WERI-Rb-1 (cell line): Measurements from ENCODE around the gene MYH14.

Experiments used
- DNase-seq: peaks from one replicate; pipeline ENCODE4 v3.0.0-alpha.2; 2020
- H3K27ac ChIP-seq: fragments of 250-450 bp; sonication (Bioruptor Pico); 2 replicates; pipeline ENCODE4 v1.5.1; 2020; ENCODE audit warnings: mild to moderate bottlenecking, moderate library complexity
- H3K27me3 ChIP-seq: fragments of 250-450 bp; sonication (Bioruptor Pico); 2 replicates; pipeline ENCODE4 v1.5.1; 2021; ENCODE audit warnings: mild to moderate bottlenecking, low read depth, moderate library complexity; ENCODE audit not compliant: insufficient read depth, severe bottlenecking
- H3K36me3 ChIP-seq: fragments of 250-450 bp; sonication (Bioruptor Pico); 2 replicates; pipeline ENCODE4 v1.5.1; 2020; ENCODE audit warnings: mild to moderate bottlenecking, moderate library complexity
- H3K4me3 ChIP-seq: 2 replicates; pipeline ENCODE4 v1.5.1; 2011; ENCODE audit warnings: low read depth, mild to moderate bottlenecking, control low read depth, low read length
- H3K9me3 ChIP-seq: fragments of 250-450 bp; sonication (Bioruptor Pico); 2 replicates; pipeline ENCODE4 v1.5.1; 2021; ENCODE audit warnings: mild to moderate bottlenecking, moderate library complexity; ENCODE audit not compliant: severe bottlenecking
- TF ChIP-seq, protein P1 (sequence below): IDR thresholded peaks from 2 replicates; pipeline ENCODE4 v1.5.1; 2011; ENCODE audit warnings: low read depth, mild to moderate bottlenecking, control low read depth, inconsistent platforms, low read length

The MYH14 gene

DNA sequence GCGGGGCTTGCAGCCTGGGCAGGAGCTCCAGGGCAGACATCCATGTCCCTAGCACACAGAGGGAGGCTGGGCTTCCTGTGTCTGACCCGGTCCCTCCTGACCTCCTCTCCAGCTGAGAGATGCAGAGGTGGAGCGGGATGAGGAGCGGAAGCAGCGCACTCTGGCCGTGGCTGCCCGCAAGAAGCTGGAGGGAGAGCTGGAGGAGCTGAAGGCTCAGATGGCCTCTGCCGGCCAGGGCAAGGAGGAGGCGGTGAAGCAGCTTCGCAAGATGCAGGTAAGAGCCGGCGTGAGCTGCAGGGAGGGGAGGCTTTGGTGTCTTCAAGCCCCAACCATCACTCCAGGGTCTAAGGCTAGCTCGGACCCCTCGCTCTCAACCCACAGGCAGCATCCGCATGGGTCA, 87.4 kb downstream of the MYH14 start:
- Histone ChIP-seq H3K27me3 (peaks cover 59% of the 10 kb centered on the region), H3K36me3 (no peaks in the 10 kb centered on the region), H3K4me3 (no peak overlapping the region), H3K9me3 (peaks cover 23% of the 10 kb centered on the region), H3K27ac (no peak overlapping the region)
- no peak for DNase-seq
- TF ChIP-seq, protein P1, sequence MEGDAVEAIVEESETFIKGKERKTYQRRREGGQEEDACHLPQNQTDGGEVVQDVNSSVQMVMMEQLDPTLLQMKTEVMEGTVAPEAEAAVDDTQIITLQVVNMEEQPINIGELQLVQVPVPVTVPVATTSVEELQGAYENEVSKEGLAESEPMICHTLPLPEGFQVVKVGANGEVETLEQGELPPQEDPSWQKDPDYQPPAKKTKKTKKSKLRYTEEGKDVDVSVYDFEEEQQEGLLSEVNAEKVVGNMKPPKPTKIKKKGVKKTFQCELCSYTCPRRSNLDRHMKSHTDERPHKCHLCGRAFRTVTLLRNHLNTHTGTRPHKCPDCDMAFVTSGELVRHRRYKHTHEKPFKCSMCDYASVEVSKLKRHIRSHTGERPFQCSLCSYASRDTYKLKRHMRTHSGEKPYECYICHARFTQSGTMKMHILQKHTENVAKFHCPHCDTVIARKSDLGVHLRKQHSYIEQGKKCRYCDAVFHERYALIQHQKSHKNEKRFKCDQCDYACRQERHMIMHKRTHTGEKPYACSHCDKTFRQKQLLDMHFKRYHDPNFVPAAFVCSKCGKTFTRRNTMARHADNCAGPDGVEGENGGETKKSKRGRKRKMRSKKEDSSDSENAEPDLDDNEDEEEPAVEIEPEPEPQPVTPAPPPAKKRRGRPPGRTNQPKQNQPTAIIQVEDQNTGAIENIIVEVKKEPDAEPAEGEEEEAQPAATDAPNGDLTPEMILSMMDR: no peak

DNA sequence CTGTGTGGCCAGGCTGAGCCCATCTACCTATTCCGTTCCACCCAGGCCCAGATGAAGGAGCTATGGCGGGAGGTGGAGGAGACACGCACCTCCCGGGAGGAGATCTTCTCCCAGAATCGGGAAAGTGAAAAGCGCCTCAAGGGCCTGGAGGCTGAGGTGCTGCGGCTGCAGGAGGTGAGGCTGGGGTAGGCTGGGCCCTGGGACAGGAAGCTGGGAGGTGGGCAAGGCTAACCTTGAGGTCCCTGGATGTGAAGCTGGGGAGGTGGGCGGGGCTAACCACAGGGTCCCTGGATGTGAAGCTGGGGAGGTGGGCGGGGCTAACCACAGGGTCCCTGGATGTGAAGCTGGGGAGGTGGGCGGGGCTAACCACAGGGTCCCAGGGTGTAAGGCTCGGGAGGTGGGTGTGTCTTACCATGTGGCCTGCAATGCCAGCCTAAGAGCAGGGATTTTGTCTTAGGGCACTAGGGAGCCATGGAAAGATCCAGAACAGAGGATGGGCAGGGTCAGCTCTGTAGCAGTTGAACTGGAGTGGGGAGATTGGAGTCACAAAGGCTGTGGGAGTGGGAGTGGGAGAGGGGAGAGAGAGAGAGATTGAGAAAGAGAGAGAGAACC, 88.9 kb downstream of the MYH14 start:
- Histone ChIP-seq H3K27me3 (peaks cover 58% of the 10 kb centered on the region), H3K27ac (no peak overlapping the region), H3K36me3 (no peaks in the 10 kb centered on the region), H3K9me3 (peaks cover 12% of the 10 kb centered on the region), H3K4me3 (no peak overlapping the region)
- TF ChIP-seq, protein P1: no peak
- DNase-seq: no peak

DNA sequence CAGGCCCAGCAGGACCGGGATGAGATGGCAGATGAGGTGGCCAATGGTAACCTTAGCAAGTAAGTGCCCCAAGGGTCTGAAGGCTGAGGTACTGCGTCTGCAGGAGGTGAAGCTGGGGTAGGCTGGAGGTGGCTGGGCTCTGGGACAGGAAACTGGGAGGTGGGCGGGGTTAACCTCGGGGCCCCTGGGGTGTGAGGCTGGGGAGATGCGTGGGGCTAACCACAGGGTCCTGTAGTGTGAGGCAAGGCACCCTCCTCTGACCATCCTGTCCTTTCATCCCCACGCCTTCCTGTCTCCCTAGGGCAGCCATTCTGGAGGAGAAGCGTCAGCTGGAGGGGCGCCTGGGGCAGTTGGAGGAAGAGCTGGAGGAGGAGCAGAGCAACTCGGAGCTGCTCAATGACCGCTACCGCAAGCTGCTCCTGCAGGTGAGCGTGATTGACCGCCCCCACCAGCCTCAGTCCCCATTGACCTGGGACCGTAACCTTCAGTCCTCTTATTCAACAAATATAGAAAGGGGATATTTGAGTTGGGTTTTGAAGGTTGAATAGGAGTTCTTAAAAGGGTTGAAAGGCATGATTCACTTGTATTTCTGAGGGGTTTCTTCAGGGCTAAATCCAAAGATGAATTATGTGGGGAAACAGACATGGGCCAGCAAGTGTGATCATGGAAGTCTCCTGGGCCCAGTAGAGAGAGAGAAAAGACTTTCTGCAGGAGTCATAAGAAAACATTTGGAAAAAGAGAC, 90.0 kb downstream of the MYH14 start:
- no peaks in the 10 kb centered on the region for H3K36me3 ChIP-seq
- DNase-seq: no peak
- H3K27me3 ChIP-seq: peaks cover 48% of the 10 kb centered on the region
- TF ChIP-seq, protein P1: no peak
- no peak overlapping the region for H3K4me3 ChIP-seq
- H3K27ac ChIP-seq: no peak overlapping the region
- peaks cover 3% of the 10 kb centered on the region for H3K9me3 ChIP-seq

DNA sequence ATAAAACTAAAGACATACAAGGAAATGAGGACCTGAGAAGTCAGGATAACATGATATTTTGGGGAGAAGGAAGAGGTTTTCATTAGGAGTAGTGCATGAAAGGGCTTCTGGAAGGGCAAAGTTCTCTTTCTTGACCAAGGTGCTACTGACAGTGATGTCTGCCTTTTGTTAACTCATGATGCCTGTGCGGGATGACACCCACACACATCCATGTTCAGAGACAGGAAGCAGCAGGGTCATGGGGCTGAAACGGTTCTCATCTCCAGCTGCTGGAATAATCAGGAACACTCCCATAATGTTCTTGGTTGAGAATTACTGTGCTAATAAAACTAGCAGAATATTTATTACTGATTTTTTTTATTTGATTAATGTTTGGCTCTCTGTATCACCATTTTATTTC, 96.6 kb downstream of the MYH14 start:
- Histone ChIP-seq H3K27me3 (peaks cover 43% of the 10 kb centered on the region), H3K4me3 (no peak overlapping the region), H3K9me3 (peaks cover 4% of the 10 kb centered on the region), H3K36me3 (no peaks in the 10 kb centered on the region), H3K27ac (no peak overlapping the region)
- TF ChIP-seq, protein P1: no peak
- DNase-seq: no peak

DNA sequence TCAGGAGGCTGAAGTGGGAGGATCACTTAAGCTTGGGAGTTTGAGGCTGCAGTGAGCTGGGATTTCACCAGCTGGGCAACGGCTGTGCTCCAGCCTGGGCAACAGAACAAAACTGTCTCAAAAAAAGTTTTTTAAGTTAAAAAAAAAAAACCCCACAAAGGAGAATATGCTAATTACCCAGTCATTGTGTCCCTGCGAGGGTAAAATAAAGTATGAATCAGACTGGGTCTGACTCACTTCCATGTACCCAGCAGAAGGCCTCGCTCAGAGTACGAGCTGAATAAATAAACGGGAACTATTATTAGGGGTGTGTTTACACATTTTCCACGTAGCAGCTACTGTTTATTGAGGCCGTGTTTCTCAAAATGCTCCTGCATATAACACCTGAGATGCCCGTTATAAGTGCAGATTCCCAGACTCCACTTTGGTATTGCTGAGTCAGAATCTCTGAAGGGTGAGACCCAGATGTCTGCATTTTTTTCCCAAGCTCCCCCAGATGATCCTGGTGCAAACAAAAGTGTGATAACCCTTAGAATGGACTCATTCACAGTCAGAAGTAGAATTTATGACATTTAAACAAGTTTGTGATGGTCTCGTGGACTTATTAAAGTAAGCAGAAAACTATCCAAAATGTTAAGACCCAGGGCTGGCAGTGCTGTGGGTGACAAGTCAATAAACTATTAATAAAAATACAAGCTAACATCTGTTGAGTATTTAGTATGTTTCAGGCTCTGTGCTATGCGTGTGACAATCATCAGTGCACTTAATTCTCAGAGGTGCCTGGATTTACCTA, 97.6 kb downstream of the MYH14 start:
- TF ChIP-seq, protein P1: no peak
- H3K36me3 ChIP-seq: no peaks in the 10 kb centered on the region
- peaks cover 48% of the 10 kb centered on the region for H3K27me3 ChIP-seq
- no peak for DNase-seq
- H3K9me3 ChIP-seq: peaks cover 4% of the 10 kb centered on the region
- no peak overlapping the region for H3K4me3 ChIP-seq
- no peak overlapping the region for H3K27ac ChIP-seq
